Lower leg skin (tissue), 4 donors: Measurements from ENCODE around the gene ATP11C. TPM values are rescaled to one million over a fixed set of nuclear protein-coding genes. Genes with fewer than 3 reads are reported as not detected.
"Not testable (repeated sequence)": the region's sequence is repeated elsewhere in the genome, so short reads cannot be mapped to it uniquely, and the experiment has no call there.

Experiments used
- DNase-seq, 2 donors: peaks; one replicate each; pipeline ENCODE4 v3.0.0-alpha.2; 2019; ENCODE audit warnings: low spot score in 2 of 2
- H3K4me3 ChIP-seq: fragments of 200-600 bp; sonication (generic); 2 replicates; pipeline ENCODE4 v1.5.1; 2017; ENCODE audit warnings: mild to moderate bottlenecking, low read depth; ENCODE audit not compliant: poor library complexity, severe bottlenecking
- CTCF ChIP-seq, 3 donors: fragments of 450-650 bp; IDR thresholded peaks; one replicate each; pipeline ENCODE4 v1.5.1; 2016; ENCODE audit warnings: antibody characterized with exemption in 3 of 3, mild to moderate bottlenecking in 3 of 3, moderate library complexity in 2 of 3
- POLR2A ChIP-seq, 2 donors: fragments of 450-650 bp; IDR thresholded peaks; one replicate each; pipeline ENCODE4 v1.6.1; 2016 to 2017; ENCODE audit warnings: antibody characterized with exemption in 2 of 2, mild to moderate bottlenecking in 1 of 2, moderate library complexity in 1 of 2
- WGBS, 2 donors: methylation state at CpG; one replicate each; pipeline ENCODE4 v1.1.5; 2018; 5-methylcytosine and 5-hydroxymethylcytosine counted together
- intact Hi-C: fragments of 100-400 bp; cut with DNase I; formaldehyde crosslinking; loops from one replicate; pipeline ENCODE4 v1.15.0; 2023; ENCODE audit warnings: low total_unique reads
- total RNA-seq, 4 donors: library from RNA; depleted of rRNA; stranded (reverse); fragments of >200 nt; gene quantifications; one replicate each; pipeline ENCODE4 v1.1.0, GENCODE V29; 2016

ATP11C gene
- total RNA-seq, 4 donors from 2014 or later, result 9.4 to 17.0 (median 13.5) TPM

GRCh38 chrX:139869796-139870195 is 63.1 kb downstream of the ATP11C start:
- intact Hi-C loops, result no loop called here
- no peak overlapping the region for H3K4me3 ChIP-seq
- TF ChIP-seq POLR2A (IDR thresholded peaks at IDR 0.05) (no peak), CTCF (IDR thresholded peaks at IDR 0.05) (no peak)
- WGBS, 2 donors, result 69 to 93% methylated on average over 1 of the region's 1 CpG
- no peak for DNase-seq

- WGBS, 2 donors, result 92 to 98% methylated on average over 3 of the region's 3 CpGs
- H3K4me3 ChIP-seq, result no peak overlapping the region
- intact Hi-C loops, result no loop called here
- DNase-seq, result no peak
- no peak for TF ChIP-seq POLR2A (IDR thresholded peaks at IDR 0.05)
Measured at GRCh38 chrX:139864640-139865039, 68.2 kb downstream of the ATP11C start.

- intact Hi-C loops, result no loop called here
- no peak overlapping the region for H3K4me3 ChIP-seq
- 83 to 95% methylated on average over 5 of the region's 5 CpGs for WGBS, 2 donors
- no peak for DNase-seq
- TF ChIP-seq CTCF (IDR thresholded peaks at IDR 0.05), result no peak
- no peak for TF ChIP-seq POLR2A (IDR thresholded peaks at IDR 0.05)
Measured at GRCh38 chrX:139862208-139862607, 70.6 kb downstream of the ATP11C start.

- DNase-seq, H3K4me3 ChIP-seq, intact Hi-C loops: not testable (repeated sequence)
- 85 to 90% methylated on average over 4 of the region's 4 CpGs for WGBS, 2 donors
Measured at GRCh38 chrX:139856826-139857225, 76.0 kb downstream of the ATP11C start.

- WGBS, 2 donors, result 99 to 100% methylated on average over 3 of the region's 3 CpGs
- no peak overlapping the region for H3K4me3 ChIP-seq
- no peak for DNase-seq
- intact Hi-C loops, result no loop called here
- no peak for TF ChIP-seq POLR2A (IDR thresholded peaks at IDR 0.05)
- no peak for TF ChIP-seq CTCF (IDR thresholded peaks at IDR 0.05)
Measured at GRCh38 chrX:139851730-139852129, 81.1 kb downstream of the ATP11C start.

GRCh38 chrX:139850968-139851367 is 81.9 kb downstream of the ATP11C start:
- intact Hi-C loops, result no loop called here
- no peak for DNase-seq
- WGBS, 2 donors, result 44 to 86% methylated on average over 1 to 2 of the region's 2 CpGs
- H3K4me3 ChIP-seq, result no peak overlapping the region
- TF ChIP-seq POLR2A (IDR thresholded peaks at IDR 0.05) (no peak), CTCF (IDR thresholded peaks at IDR 0.05) (no peak)

GRCh38 chrX:139844884-139845283 is 88.0 kb downstream of the ATP11C start:
- 77 to 80% methylated on average over 2 of the region's 2 CpGs for WGBS, 2 donors

More at GRCh38 chrX:139844884-139845283, 88.0 kb downstream of the ATP11C start:
- intact Hi-C loops, result no loop called here
- DNase-seq, result no peak
- no peak for TF ChIP-seq POLR2A (IDR thresholded peaks at IDR 0.05)
- TF ChIP-seq CTCF (IDR thresholded peaks at IDR 0.05), result no peak
- H3K4me3 ChIP-seq, result no peak overlapping the region
